Aorta (tissue), 5 donors: ENCODE data around the gene IWS1. TPM values are rescaled to one million over a fixed set of nuclear protein-coding genes. Genes with fewer than 3 reads are reported as not detected.

Experiments used
- ATAC-seq: fragments of 200-7000 bp; cut with Tn5 transposase; one replicate; pipeline ENCODE4 v1.9.1; 2022; ENCODE audit warnings: moderate library complexity; ENCODE audit not compliant: low FRiP score
- DNase-seq, 2 donors: peaks; one replicate each; pipeline ENCODE4 v3.0.0-alpha.2; 2020
- H3K27ac ChIP-seq, 2 donors: one replicate each; pipeline ENCODE4 v1.5.1; 2013; ENCODE audit warnings: low read length in 2 of 2, mild to moderate bottlenecking in 2 of 2, moderate library complexity in 2 of 2, control low read depth in 1 of 2, inconsistent platforms in 1 of 2, low read depth in 1 of 2
- H3K27me3 ChIP-seq, 2 donors: one replicate each; pipeline ENCODE4 v1.6.1; 2013; ENCODE audit warnings: control low read depth in 1 of 2, low read length in 1 of 2, mild to moderate bottlenecking in 1 of 2, moderate library complexity in 1 of 2; ENCODE audit not compliant: insufficient read depth in 2 of 2, control insufficient read depth in 1 of 2
- H3K36me3 ChIP-seq, 2 donors: one replicate each; pipeline ENCODE4 v1.6.1; 2013; ENCODE audit warnings: control low read depth in 1 of 2, low read length in 1 of 2, mild to moderate bottlenecking in 1 of 2; ENCODE audit not compliant: insufficient read depth in 2 of 2, control insufficient read depth in 1 of 2
- H3K4me1 ChIP-seq, 2 donors: one replicate each; pipeline ENCODE4 v1.6.1; 2013; ENCODE audit warnings: low read length in 2 of 2, control low read depth in 1 of 2, mild to moderate bottlenecking in 1 of 2, moderate library complexity in 1 of 2; ENCODE audit not compliant: insufficient read depth in 2 of 2, control insufficient read depth in 1 of 2
- H3K4me3 ChIP-seq, 2 donors: one replicate each; pipeline ENCODE4 v1.5.1; 2013; ENCODE audit warnings: low read length in 2 of 2, control low read depth in 1 of 2, mild to moderate bottlenecking in 1 of 2
- H3K9me3 ChIP-seq: one replicate; pipeline ENCODE4 v1.6.1; 2013; ENCODE audit warnings: mild to moderate bottlenecking, low read length; ENCODE audit not compliant: control insufficient read depth
- WGBS, 2 donors: extraction: QIAGEN DNeasy Blood & Tissue Kit; methylation state at CpG; one replicate each; pipeline ENCODE4 v1.1.7; 2013; 5-methylcytosine and 5-hydroxymethylcytosine counted together
- intact Hi-C, 2 donors: fragments of 100-400 bp; cut with DNase I; formaldehyde crosslinking; loops; one replicate each; pipeline versions ENCODE4 v1.14.2 to v1.15.0; 2022
- polyA plus RNA-seq, 2 donors: library from polyadenylated mRNA; stranded (reverse); fragments of 200-250 nt; gene quantifications; one replicate each; pipeline ENCODE4 v1.2.3, GENCODE V29; 2013
- total RNA-seq, 2 donors: library from RNA; stranded (reverse); fragmentation: NEBNext Ultra II Directional; extraction: Animal tissue kit (Norgen Biotek cat#: 25700); gene quantifications; one replicate each; pipeline ENCODE4 v1.2.1, GENCODE V29; 2021
- donor health status: healthy with polysubstance abuse.
- donor health status: Bipolar disorder and iron deficiency.
- donor health status: DM: no; HTN: no; CAD: no.
- donor health status: DM: no; HTN: no; CAD: no.
- donor health status: DM: yes; HTN: yes; CAD: no.

The IWS1 gene
- total and polyA plus RNA-seq, 4 donors, result 14.0 to 40.2 (median 32.4) TPM

- H3K4me1 ChIP-seq, result peaks cover 0 to under 1% of the 10 kb centered on the region in 2 donors
- H3K4me3 ChIP-seq, result no peak overlapping the region
- WGBS, 2 donors, result 34 to 38% methylated on average over 6 of the region's 6 CpGs
- H3K27ac ChIP-seq, result peak overlapping the region; percentile 20 to 84
- H3K36me3 ChIP-seq, result no peaks in the 10 kb centered on the region
- no peaks in the 10 kb centered on the region for H3K9me3 ChIP-seq
- ATAC-seq, result peak; percentile 55
- no peaks in the 10 kb centered on the region for H3K27me3 ChIP-seq
- intact Hi-C loops, result loop anchor here in 1 of 2 donors (5.0 kb wide), 1 partner anchor 137 kb away; no protein-coding TSS in a partner anchor
- DNase-seq, result no peak
Observed at GRCh38 chr2:127515383-127515915, 10.8 kb downstream of the IWS1 start.

- H3K36me3 ChIP-seq, result no peaks in the 10 kb centered on the region
- H3K9me3 ChIP-seq, result no peaks in the 10 kb centered on the region
- DNase-seq (no peak), ATAC-seq (peak; percentile 27)
- 87 to 89% methylated on average over 13 of the region's 13 CpGs for WGBS, 2 donors
- intact Hi-C loops, result no loop called here
- no peak overlapping the region for H3K4me3 ChIP-seq
- H3K27me3 ChIP-seq, result no peaks in the 10 kb centered on the region
- no peak overlapping the region for H3K27ac ChIP-seq
- H3K4me1 ChIP-seq, result peaks cover 0 to 3% of the 10 kb centered on the region in 2 donors
Observed at GRCh38 chr2:127514485-127514884, 11.8 kb downstream of the IWS1 start.

GRCh38 chr2:127514076-127514475 lies 12.2 kb downstream of the IWS1 start:
- Histone ChIP-seq H3K27me3 (no peaks in the 10 kb centered on the region), H3K4me1 (peaks cover 0 to 3% of the 10 kb centered on the region in 2 donors), H3K9me3 (no peaks in the 10 kb centered on the region), H3K27ac (no peak overlapping the region), H3K36me3 (no peaks in the 10 kb centered on the region), H3K4me3 (no peak overlapping the region)
- 79 to 81% methylated on average over 10 of the region's 10 CpGs for WGBS, 2 donors
- intact Hi-C loops, result no loop called here
- ATAC-seq (no peak), DNase-seq (no peak)

GRCh38 chr2:127512362-127512761 lies 13.9 kb downstream of the IWS1 start:
- intact Hi-C loops, result no loop called here
- ATAC-seq (no peak), DNase-seq (no peak)
- no peaks in the 10 kb centered on the region for H3K27me3 ChIP-seq
- WGBS, 2 donors, result 94 to 95% methylated on average over 4 of the region's 4 CpGs
- H3K36me3 ChIP-seq, result no peaks in the 10 kb centered on the region
- H3K9me3 ChIP-seq, result no peaks in the 10 kb centered on the region
- H3K4me3 ChIP-seq, result no peak overlapping the region
- peaks cover 0 to 7% of the 10 kb centered on the region in 2 donors for H3K4me1 ChIP-seq
- no peak overlapping the region for H3K27ac ChIP-seq

- Histone ChIP-seq H3K27me3 (no peaks in the 10 kb centered on the region), H3K4me1 (peaks cover 0 to 7% of the 10 kb centered on the region in 2 donors), H3K27ac (peak overlapping the region in 1 of 2 donors; percentile 17), H3K4me3 (no peak overlapping the region), H3K36me3 (no peaks in the 10 kb centered on the region), H3K9me3 (no peaks in the 10 kb centered on the region)
- ATAC-seq (no peak), DNase-seq (no peak)
- intact Hi-C loops, result no loop called here
- WGBS, 2 donors, result 26 to 31% methylated on average over 1 of the region's 1 CpG
Observed at GRCh38 chr2:127511917-127512316, 14.4 kb downstream of the IWS1 start.

GRCh38 chr2:127511090-127511695 lies 15.1 kb downstream of the IWS1 start:
- ATAC-seq (no peak), DNase-seq (no peak)
- Histone ChIP-seq H3K4me3 (no peak overlapping the region), H3K27me3 (no peaks in the 10 kb centered on the region), H3K9me3 (no peaks in the 10 kb centered on the region), H3K4me1 (peaks cover 0 to 7% of the 10 kb centered on the region in 2 donors), H3K36me3 (no peaks in the 10 kb centered on the region), H3K27ac (no peak overlapping the region)
- 87 to 88% methylated on average over 6 of the region's 6 CpGs for WGBS, 2 donors
- intact Hi-C loops, result no loop called here

GRCh38 chr2:127510073-127510472 lies 16.2 kb downstream of the IWS1 start:
- Histone ChIP-seq H3K4me3 (no peak overlapping the region), H3K4me1 (peaks cover 0 to 7% of the 10 kb centered on the region in 2 donors), H3K27ac (no peak overlapping the region), H3K27me3 (no peaks in the 10 kb centered on the region), H3K9me3 (no peaks in the 10 kb centered on the region), H3K36me3 (peaks cover 3 to 4% of the 10 kb centered on the region in 2 donors)
- no peak for DNase-seq
- intact Hi-C loops, result no loop called here
- WGBS, 2 donors, result 89 to 94% methylated on average over 2 of the region's 2 CpGs
- ATAC-seq, result no peak

GRCh38 chr2:127508631-127509034 lies 17.7 kb downstream of the IWS1 start:
- 2 to 3% methylated on average over 3 of the region's 3 CpGs for whole genome bisulfite sequencing, 2 donors
- H3K27ac ChIP-seq, result no peak overlapping the region
- H3K9me3 ChIP-seq, result no peaks in the 10 kb centered on the region
- intact Hi-C loops, result loop anchor here in 1 of 2 donors (5.0 kb wide), 1 partner anchor 199 kb away; no protein-coding TSS in a partner anchor
- ATAC-seq (peak; percentile 93), DNase-seq (peak; percentile 83 to 90)
- no peak overlapping the region for H3K4me3 ChIP-seq
- H3K27me3 ChIP-seq, result no peaks in the 10 kb centered on the region
- H3K4me1 ChIP-seq, result peaks cover 0 to 7% of the 10 kb centered on the region in 2 donors
- peaks cover 6 to 7% of the 10 kb centered on the region in 2 donors for H3K36me3 ChIP-seq
